Measurements from ENCODE around the gene C6orf15. TPM values are rescaled to one million over a fixed set of nuclear protein-coding genes. Genes with fewer than 3 reads are reported as not detected.
"Not testable (repeated sequence)": the region's sequence is repeated elsewhere in the genome, so short reads cannot be mapped to it uniquely, and the experiment has no call there.

C6orf15 gene
- total RNA-seq, 2 donors from 2014 or later = not detected

DNA sequence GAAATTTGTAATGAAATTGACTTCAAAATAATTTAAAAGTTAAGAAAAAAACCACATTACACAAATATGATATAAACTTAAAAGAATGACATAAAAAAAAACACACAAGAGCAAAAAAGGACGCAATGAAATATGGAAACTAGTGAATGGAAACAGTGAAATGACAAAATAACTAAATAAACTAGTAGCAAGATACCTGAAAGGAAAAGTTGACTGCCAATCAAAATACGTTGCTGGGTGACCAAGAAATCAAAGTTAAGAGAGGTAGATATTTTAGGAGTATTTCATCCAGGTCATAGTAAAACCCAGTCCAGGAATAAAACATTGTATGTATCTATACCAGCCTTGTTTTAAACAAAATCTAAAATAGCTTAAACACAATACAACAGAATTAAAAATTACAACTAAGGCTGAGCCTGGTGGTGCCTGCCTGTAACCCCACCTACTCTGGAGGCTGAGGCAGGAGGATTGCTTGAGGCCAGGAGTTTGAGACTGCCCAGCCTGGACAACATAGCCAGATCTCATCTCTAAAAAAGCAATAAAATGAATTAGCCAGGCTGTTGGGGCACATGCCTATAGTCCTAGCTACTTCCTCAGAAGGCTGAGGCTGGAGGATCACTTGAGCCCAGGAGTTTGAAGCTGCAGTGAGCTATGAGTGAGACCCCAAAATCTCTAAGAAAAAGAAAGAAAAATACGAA, 22.0 kb downstream of the C6orf15 start:
- ATAC-seq = no peak
- Mint-ChIP-seq H3K4me3 (no peak overlapping the region), H3K27ac (no peak overlapping the region), H3K36me3 (ENCODE audit: low read depth) (no peaks in the 10 kb centered on the region), H3K27me3 (no peaks in the 10 kb centered on the region), H3K4me1 (peaks cover 34% of the 10 kb centered on the region)
- DNase-seq = no peak
- no peaks in the 10 kb centered on the region for H3K9me3 ChIP-seq (ENCODE audit: control insufficient read depth, low read length, poor library complexity, severe bottlenecking)

DNA sequence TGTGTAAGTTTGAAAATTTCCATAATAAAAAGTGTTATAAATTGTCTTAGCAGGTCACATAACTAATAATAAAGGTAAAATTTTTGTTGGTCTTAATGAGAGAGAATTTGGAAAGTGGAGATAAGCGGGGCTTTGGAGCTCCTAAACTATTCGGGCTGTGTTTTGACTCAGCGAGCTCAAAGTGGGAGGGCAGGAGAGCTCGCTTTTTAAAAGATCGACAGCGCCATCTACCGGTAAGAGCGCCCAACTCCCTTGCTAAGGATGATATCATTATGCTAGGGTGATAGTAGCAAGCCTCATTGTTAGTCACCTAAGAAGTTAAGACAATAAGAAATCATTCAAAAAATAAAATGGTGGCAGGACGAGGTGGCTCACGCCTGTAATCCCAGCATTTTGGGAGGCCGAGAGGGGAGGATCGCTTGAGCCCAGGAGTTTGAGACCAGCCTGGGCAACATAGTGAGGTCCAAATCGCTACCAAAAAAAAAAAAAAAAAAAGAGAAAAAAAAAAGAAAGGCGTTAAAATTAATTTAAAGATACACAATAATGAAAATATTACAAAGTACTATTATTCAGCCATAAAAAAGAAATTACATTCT, 24.8 kb downstream of the C6orf15 start:
- Mint-ChIP-seq H3K4me3 (peak overlapping the region; percentile 12), H3K27ac (peak overlapping the region; percentile 59)
- peak; percentile 99 for ATAC-seq

DNA sequence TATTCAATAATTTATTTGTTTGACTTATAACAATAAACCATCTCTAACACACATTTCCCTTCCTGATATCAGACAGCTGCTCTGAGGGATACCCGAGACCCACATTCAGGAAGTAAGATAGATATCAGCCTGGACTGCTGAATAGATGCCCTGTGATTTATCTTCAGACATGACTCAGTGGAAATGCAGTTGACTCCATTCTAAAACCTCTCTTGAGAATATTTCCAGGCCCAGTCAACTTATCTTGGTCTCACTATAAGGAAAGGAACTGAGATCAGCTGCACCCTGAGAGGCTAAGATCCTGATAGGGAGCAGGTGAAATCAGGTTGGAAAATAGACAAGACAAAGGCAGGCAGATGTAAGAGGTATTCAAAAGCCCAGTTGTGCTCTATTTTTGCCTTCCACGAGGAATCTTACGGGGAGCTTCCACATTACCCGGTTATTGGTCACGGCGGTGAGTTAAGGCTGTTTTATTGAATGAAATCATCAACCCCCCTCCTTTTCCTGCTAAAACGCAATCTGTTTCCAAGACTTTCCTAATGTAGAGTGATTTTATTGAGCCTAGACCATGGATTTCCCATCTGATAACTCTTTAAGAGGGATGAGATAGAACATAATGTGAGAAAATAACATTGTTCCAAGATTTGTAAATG, 25.5 kb downstream of the C6orf15 start:
- Mint-ChIP-seq H3K27ac (peak overlapping the region; percentile 59), H3K4me1 (peaks cover 16% of the 10 kb centered on the region), H3K27me3 (peaks cover 5% of the 10 kb centered on the region), H3K4me3 (no peak overlapping the region), H3K36me3 (ENCODE audit: low read depth) (no peaks in the 10 kb centered on the region)
- ATAC-seq (no peak), DNase-seq (no peak)
- no peaks in the 10 kb centered on the region for H3K9me3 ChIP-seq (ENCODE audit: control insufficient read depth, low read length, poor library complexity, severe bottlenecking)

More for the DNA sequence above, 24.8 kb downstream of the C6orf15 start:
- DNase-seq = peak; percentile 64 to 85 (median 72)
- peaks cover 5% of the 10 kb centered on the region for H3K27me3 Mint-ChIP-seq
- H3K9me3 ChIP-seq (ENCODE audit: control insufficient read depth, low read length, poor library complexity, severe bottlenecking) = no peaks in the 10 kb centered on the region
- H3K36me3 Mint-ChIP-seq (ENCODE audit: low read depth) = no peaks in the 10 kb centered on the region
- peaks cover 19% of the 10 kb centered on the region for H3K4me1 Mint-ChIP-seq

DNA sequence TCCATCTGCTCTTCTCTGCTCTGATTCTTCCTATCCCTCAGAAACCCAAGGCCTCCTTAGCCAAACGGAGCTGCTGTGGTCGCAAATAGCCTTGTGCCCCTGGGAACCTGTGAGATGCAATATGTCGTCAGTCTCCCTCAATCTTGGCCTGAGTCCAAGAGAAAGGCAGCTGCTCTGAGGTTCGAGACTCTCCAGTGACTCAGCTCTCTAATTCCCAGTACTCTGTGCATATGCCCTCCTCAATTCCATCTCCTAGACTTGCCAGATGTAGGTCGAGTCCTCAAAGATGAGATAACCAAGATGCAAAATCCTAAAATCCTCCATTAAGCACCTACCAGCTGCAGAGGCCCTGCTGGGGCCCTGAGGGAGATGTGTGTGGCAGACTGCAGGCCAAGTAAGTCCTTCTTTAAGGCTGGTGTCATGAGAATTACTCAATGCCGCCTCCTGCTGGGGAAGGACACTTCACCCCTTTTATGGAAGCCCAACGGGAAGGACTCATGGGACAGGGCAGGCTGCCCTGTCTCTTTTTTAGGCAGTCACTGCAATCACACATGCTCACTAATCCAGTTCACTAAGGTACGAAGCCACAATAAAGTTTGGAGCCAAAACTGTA, 28.5 kb downstream of the C6orf15 start:
- no peak overlapping the region for H3K27ac Mint-ChIP-seq
- ATAC-seq = no peak
- no peak overlapping the region for H3K4me3 Mint-ChIP-seq
- H3K4me1 Mint-ChIP-seq = peaks cover 13% of the 10 kb centered on the region
- H3K27me3 Mint-ChIP-seq = peaks cover 5% of the 10 kb centered on the region
- no peaks in the 10 kb centered on the region for H3K36me3 Mint-ChIP-seq (ENCODE audit: low read depth)
- no peaks in the 10 kb centered on the region for H3K9me3 ChIP-seq (ENCODE audit: control insufficient read depth, low read length, poor library complexity, severe bottlenecking)
- peak in 2 of 3 donors; percentile 11 to 14 for DNase-seq

DNA sequence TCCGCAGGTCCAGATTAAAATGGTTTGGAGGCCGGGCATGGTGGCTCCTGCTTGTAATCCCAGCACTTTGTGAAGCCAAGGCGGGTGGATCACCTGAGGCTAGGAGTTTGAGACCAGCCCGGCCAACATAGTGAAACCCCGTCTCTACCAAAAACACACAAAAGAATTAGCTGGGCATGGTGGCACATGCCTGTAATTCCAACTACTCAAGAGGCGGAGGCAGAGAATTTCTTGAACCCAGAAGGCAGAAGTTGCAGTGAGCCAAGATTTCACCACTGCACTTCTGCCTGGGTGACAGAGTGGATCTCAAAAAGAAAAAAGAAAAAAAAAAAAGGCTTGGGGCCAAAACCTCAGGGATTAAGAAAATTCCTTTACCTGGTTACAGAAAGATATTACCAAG, 30.5 kb downstream of the C6orf15 start:
- DNase-seq = no peak
- Mint-ChIP-seq H3K4me1 (peaks cover 7% of the 10 kb centered on the region), H3K4me3 (no peak overlapping the region), H3K27ac (no peak overlapping the region), H3K36me3 (ENCODE audit: low read depth) (no peaks in the 10 kb centered on the region), H3K27me3 (peaks cover 5% of the 10 kb centered on the region)
- no peaks in the 10 kb centered on the region for H3K9me3 ChIP-seq (ENCODE audit: control insufficient read depth, low read length, poor library complexity, severe bottlenecking)
- ATAC-seq = no peak

DNA sequence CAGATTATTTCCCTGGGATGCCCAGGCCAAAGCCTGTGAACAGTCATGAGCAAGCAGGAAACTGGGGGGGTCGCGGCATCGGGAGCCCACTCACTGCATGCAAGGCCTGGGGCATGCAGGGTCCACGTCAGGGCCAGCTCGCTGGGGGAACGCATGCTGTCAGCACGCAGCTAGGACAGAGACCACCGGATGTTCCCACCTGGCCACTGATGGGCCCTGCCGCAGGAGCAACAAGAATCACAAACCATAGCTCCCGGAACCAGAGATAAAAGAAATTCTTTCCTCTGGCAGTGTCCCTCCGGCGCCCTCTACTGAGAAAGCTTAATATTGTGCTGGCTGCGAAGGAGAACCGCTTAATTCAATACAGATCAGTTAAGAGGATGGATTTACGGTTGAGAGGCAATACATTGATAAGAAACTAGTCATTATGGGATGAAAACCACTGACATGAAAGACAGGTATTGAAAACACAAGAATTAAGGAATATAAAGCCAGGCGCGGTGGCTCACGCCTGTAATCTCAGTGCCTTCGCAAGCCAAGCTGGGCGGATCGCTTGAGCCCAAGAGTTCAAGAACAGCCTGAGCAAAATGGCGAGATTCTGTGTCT, 32.6 kb downstream of the C6orf15 start:
- no peak overlapping the region for H3K27ac Mint-ChIP-seq
- DNase-seq (peak; percentile 24 to 65 (median 26)), ATAC-seq (peak; percentile 90)
- peaks cover 6% of the 10 kb centered on the region for H3K4me1 Mint-ChIP-seq
- peaks cover 1% of the 10 kb centered on the region for H3K27me3 Mint-ChIP-seq
- H3K4me3 Mint-ChIP-seq = peak overlapping the region; percentile 72
- H3K9me3 ChIP-seq (ENCODE audit: control insufficient read depth, low read length, poor library complexity, severe bottlenecking) = no peaks in the 10 kb centered on the region
- no peaks in the 10 kb centered on the region for H3K36me3 Mint-ChIP-seq (ENCODE audit: low read depth)

DNA sequence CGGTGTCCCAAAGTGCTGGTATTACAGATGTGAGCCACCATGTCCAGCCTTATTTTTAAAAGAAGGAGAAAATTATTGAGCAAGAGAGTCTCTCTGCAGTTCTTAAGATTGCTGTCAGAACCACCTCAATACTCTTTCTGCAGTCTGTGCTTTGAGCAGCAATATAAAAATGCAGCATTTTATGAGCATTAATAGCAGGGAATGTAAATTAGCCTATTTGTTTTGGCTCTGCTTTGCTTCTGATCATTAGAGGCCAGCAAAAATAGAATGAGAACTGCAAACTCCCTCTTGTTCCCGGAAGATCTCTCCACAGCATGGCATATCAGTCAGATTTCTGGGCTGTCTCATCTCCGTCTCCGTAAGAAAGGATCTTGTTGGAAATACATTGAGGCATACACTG, 35.8 kb downstream of the C6orf15 start:
- no peak for ATAC-seq
- DNase-seq = no peak
- peaks cover 6% of the 10 kb centered on the region for H3K4me1 Mint-ChIP-seq
- no peak overlapping the region for H3K4me3 Mint-ChIP-seq
- H3K27ac Mint-ChIP-seq = no peak overlapping the region
- H3K27me3 Mint-ChIP-seq = no peaks in the 10 kb centered on the region
- H3K36me3 Mint-ChIP-seq (ENCODE audit: low read depth) = no peaks in the 10 kb centered on the region
- H3K9me3 ChIP-seq (ENCODE audit: control insufficient read depth, low read length, poor library complexity, severe bottlenecking) = no peaks in the 10 kb centered on the region

DNA sequence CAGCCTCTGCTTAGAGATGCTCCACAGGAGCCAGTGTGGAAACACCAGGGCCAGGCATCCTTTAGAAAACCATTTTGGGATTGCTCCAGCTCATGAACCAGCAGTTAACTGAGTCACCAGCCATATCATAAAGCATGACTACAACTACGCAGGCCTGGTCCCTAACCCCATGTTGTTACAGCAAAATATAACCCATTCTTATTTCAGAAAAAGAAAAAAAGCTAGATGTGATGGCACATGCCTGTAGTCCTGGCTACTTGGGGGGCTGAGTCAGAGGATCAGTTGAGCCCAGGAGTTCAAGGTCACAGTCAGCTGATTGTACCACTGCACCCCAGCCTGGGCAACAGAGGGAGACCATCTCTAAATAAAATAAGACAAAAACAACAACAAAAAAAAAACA, 36.8 kb downstream of the C6orf15 start:
- no peaks in the 10 kb centered on the region for H3K9me3 ChIP-seq (ENCODE audit: control insufficient read depth, low read length, poor library complexity, severe bottlenecking)
- Mint-ChIP-seq H3K4me1 (peaks cover 6% of the 10 kb centered on the region), H3K36me3 (ENCODE audit: low read depth) (no peaks in the 10 kb centered on the region), H3K27me3 (peaks cover 8% of the 10 kb centered on the region), H3K27ac (no peak overlapping the region), H3K4me3 (no peak overlapping the region)
- no peak for ATAC-seq
- no peak for DNase-seq

DNA sequence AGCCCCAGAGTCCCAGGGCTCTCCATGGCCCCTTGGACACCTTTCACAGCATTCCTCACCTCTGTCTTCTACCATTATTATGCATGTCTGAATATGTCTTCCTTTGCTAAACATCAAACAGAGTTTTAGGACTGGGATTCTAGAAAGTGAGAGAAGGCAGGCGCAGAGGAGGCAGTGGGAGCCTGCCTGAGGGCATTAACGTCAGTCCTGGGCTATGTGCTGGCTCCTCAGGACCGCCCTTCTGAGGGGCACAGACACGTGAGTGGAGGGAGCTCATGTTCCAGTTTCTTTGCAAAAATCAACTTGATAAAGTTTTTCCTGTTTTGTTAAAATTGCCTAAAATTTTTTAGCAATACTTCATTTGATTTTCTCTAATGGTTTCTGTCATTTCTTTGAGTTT, 38.0 kb downstream of the C6orf15 start:
- no peaks in the 10 kb centered on the region for H3K36me3 Mint-ChIP-seq (ENCODE audit: low read depth)
- H3K9me3 ChIP-seq (ENCODE audit: control insufficient read depth, low read length, poor library complexity, severe bottlenecking) = no peaks in the 10 kb centered on the region
- ATAC-seq = no peak
- peaks cover 2% of the 10 kb centered on the region for H3K4me1 Mint-ChIP-seq
- H3K4me3 Mint-ChIP-seq = no peak overlapping the region
- H3K27ac Mint-ChIP-seq = no peak overlapping the region
- DNase-seq = no peak
- peaks cover 8% of the 10 kb centered on the region for H3K27me3 Mint-ChIP-seq

DNA sequence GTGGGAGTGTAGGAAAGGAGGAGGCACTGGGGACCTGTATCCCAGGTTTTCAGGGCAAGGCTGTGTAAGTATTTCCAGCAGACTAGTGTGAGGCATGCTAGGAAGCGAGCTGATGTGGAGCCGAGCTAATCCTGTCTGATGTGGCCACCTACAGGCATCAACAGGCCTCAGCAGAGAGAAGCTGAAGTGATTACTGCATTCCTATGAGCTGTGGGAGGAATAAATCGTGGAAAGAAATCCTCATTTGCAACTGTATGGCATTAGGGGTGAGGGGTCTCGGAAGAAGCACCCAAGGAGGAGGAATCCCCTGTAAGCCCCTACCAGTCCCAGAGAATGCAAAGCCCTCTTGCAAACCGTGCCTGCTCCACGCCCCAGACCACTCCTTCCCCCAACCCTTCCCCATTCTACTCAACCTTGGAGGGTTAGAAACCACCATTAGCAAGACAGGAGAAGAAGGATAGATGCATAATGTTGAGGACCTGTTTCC, 41.6 kb downstream of the C6orf15 start:
- Mint-ChIP-seq H3K36me3 (ENCODE audit: low read depth) (no peaks in the 10 kb centered on the region), H3K27me3 (peaks cover 8% of the 10 kb centered on the region), H3K4me1 (no peaks in the 10 kb centered on the region), H3K27ac (no peak overlapping the region), H3K4me3 (no peak overlapping the region)
- DNase-seq (no peak), ATAC-seq (no peak)
- H3K9me3 ChIP-seq (ENCODE audit: control insufficient read depth, low read length, poor library complexity, severe bottlenecking) = no peaks in the 10 kb centered on the region

DNA sequence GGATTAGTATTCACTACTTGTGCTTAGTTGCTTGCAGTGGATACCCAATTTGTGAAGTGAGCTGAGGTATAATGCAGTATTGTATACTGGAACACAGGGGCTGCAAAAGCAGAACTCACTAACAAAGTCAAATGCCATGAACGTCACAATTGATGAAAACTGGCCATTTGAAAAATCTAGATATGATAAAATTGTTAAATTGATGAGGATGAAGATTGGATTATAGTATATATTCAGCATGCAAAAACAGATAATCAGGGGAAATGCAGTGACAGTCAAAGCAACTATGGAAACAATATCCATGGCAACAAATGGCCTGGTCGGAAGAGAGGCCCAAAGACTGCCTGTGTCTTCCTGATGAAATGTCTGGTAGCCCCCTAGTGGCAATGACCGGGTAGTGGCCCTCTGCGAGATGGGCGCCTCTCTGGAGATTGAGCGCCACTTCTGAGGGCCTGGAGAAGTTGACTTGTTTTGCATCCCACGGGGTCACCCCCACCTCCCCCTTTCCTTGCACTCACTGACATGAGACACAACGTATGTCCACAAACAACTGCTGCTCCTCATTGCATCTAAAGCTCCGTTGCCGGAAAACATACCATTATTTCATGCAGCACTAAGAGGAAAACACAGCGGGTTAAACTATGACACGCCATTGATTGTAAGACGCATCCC, 43.6 kb downstream of the C6orf15 start:
- no peaks in the 10 kb centered on the region for H3K9me3 ChIP-seq (ENCODE audit: control insufficient read depth, low read length, poor library complexity, severe bottlenecking)
- peak; percentile 42 to 63 (median 44) for DNase-seq
- ATAC-seq = peak; percentile 98
- Mint-ChIP-seq H3K4me1 (no peaks in the 10 kb centered on the region), H3K27ac (no peak overlapping the region), H3K36me3 (ENCODE audit: low read depth) (no peaks in the 10 kb centered on the region), H3K27me3 (peaks cover 8% of the 10 kb centered on the region), H3K4me3 (no peak overlapping the region)

DNA sequence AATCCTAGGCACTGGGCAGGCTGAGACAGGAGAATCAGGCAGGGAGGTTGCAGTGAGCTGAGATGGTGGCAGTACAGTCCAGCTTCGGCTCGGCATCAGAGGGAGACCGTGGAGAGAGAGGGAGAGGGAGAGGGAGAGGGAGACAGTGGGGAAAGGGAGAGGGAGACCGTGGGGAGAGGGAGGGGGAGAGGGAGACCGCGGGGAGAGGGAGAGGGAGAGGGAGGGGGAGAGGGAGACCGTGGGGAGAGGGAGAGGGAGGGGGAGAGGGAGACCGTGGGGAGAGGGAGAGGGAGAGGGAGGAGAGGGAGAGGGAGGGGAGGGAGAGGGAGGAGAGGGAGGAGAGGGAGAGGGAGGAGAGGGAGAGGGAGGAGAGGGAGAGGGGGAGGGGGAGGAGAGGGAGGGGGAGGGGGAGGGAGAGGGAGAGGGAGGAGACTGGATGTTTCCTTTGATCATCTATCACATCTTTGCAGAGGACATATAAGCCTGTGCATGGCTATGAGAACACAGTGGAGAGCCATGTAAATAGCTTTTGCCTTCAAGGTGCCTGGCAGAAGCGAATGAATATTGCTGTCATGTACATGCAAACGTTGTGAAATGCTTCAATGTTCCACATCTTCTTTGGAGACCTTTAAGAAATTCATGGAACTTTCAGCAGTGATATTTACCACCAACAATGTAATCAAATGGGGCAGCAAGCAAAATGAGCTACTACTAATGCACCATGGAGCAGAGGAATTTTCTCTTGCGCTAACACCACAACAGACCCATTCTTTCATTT, 44.3 kb downstream of the C6orf15 start:
- H3K27me3 Mint-ChIP-seq, H3K4me1 Mint-ChIP-seq, H3K27ac Mint-ChIP-seq: not testable (repeated sequence)

More for the DNA sequence above, 44.3 kb downstream of the C6orf15 start:
- not testable (repeated sequence) for H3K4me3 Mint-ChIP-seq; H3K36me3 Mint-ChIP-seq (ENCODE audit: low read depth); ATAC-seq; DNase-seq; H3K9me3 ChIP-seq (ENCODE audit: control insufficient read depth, low read length, poor library complexity, severe bottlenecking)
